Measurements from ENCODE around the gene GRM1.

GRM1 gene

DNA sequence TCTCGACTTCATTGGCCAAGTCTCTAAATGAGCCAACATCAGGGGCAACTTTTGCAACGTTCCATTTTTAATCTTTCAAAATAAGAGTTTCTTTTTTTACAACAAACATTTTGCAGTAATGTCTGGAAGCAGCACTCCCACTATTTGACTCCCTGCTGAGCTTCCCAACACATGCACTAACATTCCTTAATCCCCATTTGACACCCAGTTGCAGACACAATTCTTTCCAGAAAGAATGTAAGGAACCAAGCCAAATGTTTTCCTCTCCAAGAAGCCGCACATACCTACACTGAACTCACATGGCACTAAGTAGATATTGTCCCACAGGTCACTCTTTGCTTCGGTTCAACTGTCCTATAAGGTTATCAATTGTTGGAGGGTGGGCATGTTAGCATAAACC is 165.6 kb downstream of the GRM1 start:
- no peaks in the 10 kb centered on the region for H3K4me1 ChIP-seq (ENCODE audit: control insufficient read depth, insufficient read depth, low read length)
- H3K9me3 ChIP-seq (ENCODE audit: control insufficient read depth, low read length), result no peaks in the 10 kb centered on the region
- H3K27me3 ChIP-seq (replicated peaks; ENCODE audit: control insufficient read depth, insufficient read depth, low read length), result no peaks in the 10 kb centered on the region
- H3K9ac ChIP-seq (ENCODE audit: low read length), result no peak overlapping the region
- H3K36me3 ChIP-seq (ENCODE audit: control insufficient read depth, insufficient read depth, low read length, severe bottlenecking), result no peaks in the 10 kb centered on the region
- no peak for DNase-seq (ENCODE audit: low read depth)
- no peak overlapping the region for H3K4me3 ChIP-seq (ENCODE audit: low read length)

- Histone ChIP-seq H3K27me3 (replicated peaks; ENCODE audit: control insufficient read depth, insufficient read depth, low read length) (no peaks in the 10 kb centered on the region), H3K4me1 (ENCODE audit: control insufficient read depth, insufficient read depth, low read length) (no peaks in the 10 kb centered on the region), H3K9me3 (ENCODE audit: control insufficient read depth, low read length) (no peaks in the 10 kb centered on the region), H3K4me3 (ENCODE audit: low read length) (no peak overlapping the region), H3K9ac (ENCODE audit: low read length) (no peak overlapping the region), H3K36me3 (ENCODE audit: control insufficient read depth, insufficient read depth, low read length, severe bottlenecking) (no peaks in the 10 kb centered on the region)
- peak; percentile 1 for DNase-seq (ENCODE audit: low read depth)
These were observed 171.3 kb downstream of the GRM1 start for GRCh38 chr6:146200176-146200575.

GRCh38 chr6:146202570-146202969 is 173.7 kb downstream of the GRM1 start:
- DNase-seq (ENCODE audit: low read depth), result no peak
- Histone ChIP-seq H3K9me3 (ENCODE audit: control insufficient read depth, low read length) (no peaks in the 10 kb centered on the region), H3K27me3 (replicated peaks; ENCODE audit: control insufficient read depth, insufficient read depth, low read length) (no peaks in the 10 kb centered on the region), H3K4me3 (ENCODE audit: low read length) (no peak overlapping the region), H3K4me1 (ENCODE audit: control insufficient read depth, insufficient read depth, low read length) (no peaks in the 10 kb centered on the region), H3K36me3 (ENCODE audit: control insufficient read depth, insufficient read depth, low read length, severe bottlenecking) (no peaks in the 10 kb centered on the region), H3K9ac (ENCODE audit: low read length) (no peak overlapping the region)

- no peak overlapping the region for H3K9ac ChIP-seq (ENCODE audit: low read length)
These were observed 181.1 kb downstream of the GRM1 start for GRCh38 chr6:146209942-146210341.

GRCh38 chr6:146210406-146211083 is 181.7 kb downstream of the GRM1 start:
- Histone ChIP-seq H3K4me1 (ENCODE audit: control insufficient read depth, insufficient read depth, low read length) (no peaks in the 10 kb centered on the region), H3K9me3 (ENCODE audit: control insufficient read depth, low read length) (no peaks in the 10 kb centered on the region), H3K36me3 (ENCODE audit: control insufficient read depth, insufficient read depth, low read length, severe bottlenecking) (no peaks in the 10 kb centered on the region), H3K9ac (ENCODE audit: low read length) (no peak overlapping the region), H3K27me3 (replicated peaks; ENCODE audit: control insufficient read depth, insufficient read depth, low read length) (no peaks in the 10 kb centered on the region), H3K4me3 (ENCODE audit: low read length) (no peak overlapping the region)
- no peak for DNase-seq (ENCODE audit: low read depth)

More at GRCh38 chr6:146209942-146210341, 181.1 kb downstream of the GRM1 start:
- no peaks in the 10 kb centered on the region for H3K27me3 ChIP-seq (replicated peaks; ENCODE audit: control insufficient read depth, insufficient read depth, low read length)
- no peak for DNase-seq (ENCODE audit: low read depth)
- no peaks in the 10 kb centered on the region for H3K9me3 ChIP-seq (ENCODE audit: control insufficient read depth, low read length)
- no peaks in the 10 kb centered on the region for H3K36me3 ChIP-seq (ENCODE audit: control insufficient read depth, insufficient read depth, low read length, severe bottlenecking)
- no peak overlapping the region for H3K4me3 ChIP-seq (ENCODE audit: low read length)
- H3K4me1 ChIP-seq (ENCODE audit: control insufficient read depth, insufficient read depth, low read length), result no peaks in the 10 kb centered on the region

DNA sequence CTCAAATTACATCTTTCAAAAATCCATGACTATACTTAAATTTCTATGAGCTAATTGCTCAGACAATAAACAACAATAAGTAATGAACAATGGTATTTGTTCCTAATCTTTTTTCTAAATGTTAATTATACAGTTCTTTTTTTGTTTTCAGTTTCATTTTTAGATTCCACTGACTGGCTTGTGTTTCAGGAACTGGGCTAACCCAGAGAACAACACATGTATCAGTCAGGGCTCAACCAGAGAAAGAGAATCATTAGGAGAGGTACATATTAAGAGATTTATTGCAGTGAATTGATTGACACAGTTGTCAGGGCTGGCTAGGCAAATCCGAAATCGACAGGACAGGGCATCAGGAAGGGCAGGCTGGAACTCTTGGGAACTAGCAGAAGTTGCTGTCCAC is 182.8 kb downstream of the GRM1 start:
- Histone ChIP-seq H3K36me3 (ENCODE audit: control insufficient read depth, insufficient read depth, low read length, severe bottlenecking) (no peaks in the 10 kb centered on the region), H3K9ac (ENCODE audit: low read length) (no peak overlapping the region), H3K9me3 (ENCODE audit: control insufficient read depth, low read length) (no peaks in the 10 kb centered on the region), H3K4me1 (ENCODE audit: control insufficient read depth, insufficient read depth, low read length) (no peaks in the 10 kb centered on the region), H3K27me3 (replicated peaks; ENCODE audit: control insufficient read depth, insufficient read depth, low read length) (no peaks in the 10 kb centered on the region), H3K4me3 (ENCODE audit: low read length) (no peak overlapping the region)
- no peak for DNase-seq (ENCODE audit: low read depth)

DNA sequence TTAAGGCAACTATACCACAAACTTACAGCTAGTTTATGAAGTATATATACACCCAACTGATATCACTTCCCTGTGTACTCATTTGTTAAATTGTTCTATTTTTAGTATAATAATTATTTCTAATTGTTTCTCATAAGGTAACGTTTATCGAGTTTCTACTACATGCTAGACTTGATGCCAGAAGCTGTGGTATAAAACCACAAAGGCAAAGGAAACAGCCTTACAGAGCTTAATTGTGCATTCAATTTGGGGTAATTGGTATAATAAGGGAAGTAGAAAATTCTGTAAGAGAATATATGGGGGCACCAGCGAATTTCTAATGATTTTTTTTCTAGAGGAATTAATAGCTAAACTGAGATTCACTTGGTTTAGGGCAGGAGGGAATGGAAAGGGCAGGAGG is 183.9 kb downstream of the GRM1 start:
- no peak for DNase-seq (ENCODE audit: low read depth)
- no peak overlapping the region for H3K4me3 ChIP-seq (ENCODE audit: low read length)
- H3K4me1 ChIP-seq (ENCODE audit: control insufficient read depth, insufficient read depth, low read length), result no peaks in the 10 kb centered on the region
- H3K36me3 ChIP-seq (ENCODE audit: control insufficient read depth, insufficient read depth, low read length, severe bottlenecking), result no peaks in the 10 kb centered on the region
- no peak overlapping the region for H3K9ac ChIP-seq (ENCODE audit: low read length)
- H3K9me3 ChIP-seq (ENCODE audit: control insufficient read depth, low read length), result no peaks in the 10 kb centered on the region
- no peaks in the 10 kb centered on the region for H3K27me3 ChIP-seq (replicated peaks; ENCODE audit: control insufficient read depth, insufficient read depth, low read length)

DNA sequence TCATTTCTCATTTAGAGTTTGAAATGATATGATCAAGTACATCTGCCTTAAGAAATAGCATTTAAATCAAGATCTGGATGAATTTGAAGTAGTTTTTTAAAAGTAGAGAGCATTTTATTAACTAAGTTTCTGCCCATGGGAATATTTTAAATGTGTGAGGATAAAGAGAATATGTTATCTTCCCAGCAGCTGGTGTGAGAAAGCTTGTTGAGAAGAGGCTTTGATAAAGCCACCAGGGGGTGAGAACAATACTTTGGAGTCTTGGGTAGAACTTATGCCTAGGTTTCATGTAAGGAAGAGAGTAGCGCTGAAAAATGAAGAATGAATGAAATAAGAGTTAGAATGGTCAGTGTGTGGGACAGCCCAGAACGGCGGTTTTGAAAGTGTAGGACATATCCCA is 190.2 kb downstream of the GRM1 start:
- no peak overlapping the region for H3K9ac ChIP-seq (ENCODE audit: low read length)
- no peaks in the 10 kb centered on the region for H3K36me3 ChIP-seq (ENCODE audit: control insufficient read depth, insufficient read depth, low read length, severe bottlenecking)
- no peak overlapping the region for H3K4me3 ChIP-seq (ENCODE audit: low read length)
- H3K27me3 ChIP-seq (replicated peaks; ENCODE audit: control insufficient read depth, insufficient read depth, low read length), result no peaks in the 10 kb centered on the region
- H3K9me3 ChIP-seq (ENCODE audit: control insufficient read depth, low read length), result no peaks in the 10 kb centered on the region
- no peaks in the 10 kb centered on the region for H3K4me1 ChIP-seq (ENCODE audit: control insufficient read depth, insufficient read depth, low read length)
- no peak for DNase-seq (ENCODE audit: low read depth)

GRCh38 chr6:146224449-146224848 is 195.6 kb downstream of the GRM1 start:
- Histone ChIP-seq H3K4me1 (ENCODE audit: control insufficient read depth, insufficient read depth, low read length) (no peaks in the 10 kb centered on the region), H3K4me3 (ENCODE audit: low read length) (no peak overlapping the region), H3K27me3 (replicated peaks; ENCODE audit: control insufficient read depth, insufficient read depth, low read length) (no peaks in the 10 kb centered on the region), H3K9ac (ENCODE audit: low read length) (no peak overlapping the region), H3K36me3 (ENCODE audit: control insufficient read depth, insufficient read depth, low read length, severe bottlenecking) (no peaks in the 10 kb centered on the region), H3K9me3 (ENCODE audit: control insufficient read depth, low read length) (no peaks in the 10 kb centered on the region)
- DNase-seq (ENCODE audit: low read depth), result no peak

DNA sequence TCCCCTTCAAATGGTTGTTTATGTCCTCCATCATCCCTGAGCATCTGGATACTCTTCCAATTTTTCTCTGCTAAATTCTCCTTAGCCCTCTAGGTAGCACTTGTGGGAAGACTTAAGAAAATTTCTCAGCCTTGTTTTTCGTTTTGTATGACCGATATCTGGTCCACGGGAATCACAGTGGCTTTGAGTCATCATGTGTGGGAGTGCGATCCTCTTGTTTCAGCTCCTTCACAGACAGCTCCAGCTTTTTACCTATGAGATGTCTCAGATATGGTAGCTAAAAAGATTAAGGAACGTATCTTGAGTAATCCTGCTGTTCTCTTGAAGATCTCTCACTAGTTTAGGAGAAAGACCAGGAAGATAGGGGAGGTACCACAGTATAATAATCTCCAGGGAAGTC is 196.1 kb downstream of the GRM1 start:
- H3K9me3 ChIP-seq (ENCODE audit: control insufficient read depth, low read length), result no peaks in the 10 kb centered on the region
- no peak for DNase-seq (ENCODE audit: low read depth)
- H3K4me3 ChIP-seq (ENCODE audit: low read length), result no peak overlapping the region
- H3K9ac ChIP-seq (ENCODE audit: low read length), result no peak overlapping the region
- H3K27me3 ChIP-seq (replicated peaks; ENCODE audit: control insufficient read depth, insufficient read depth, low read length), result no peaks in the 10 kb centered on the region
- H3K36me3 ChIP-seq (ENCODE audit: control insufficient read depth, insufficient read depth, low read length, severe bottlenecking), result no peaks in the 10 kb centered on the region
- H3K4me1 ChIP-seq (ENCODE audit: control insufficient read depth, insufficient read depth, low read length), result no peaks in the 10 kb centered on the region

GRCh38 chr6:146240322-146240721 is 211.5 kb downstream of the GRM1 start:
- Histone ChIP-seq H3K27me3 (replicated peaks; ENCODE audit: control insufficient read depth, insufficient read depth, low read length) (no peaks in the 10 kb centered on the region), H3K4me1 (ENCODE audit: control insufficient read depth, insufficient read depth, low read length) (no peaks in the 10 kb centered on the region), H3K9ac (ENCODE audit: low read length) (no peak overlapping the region), H3K4me3 (ENCODE audit: low read length) (no peak overlapping the region), H3K36me3 (ENCODE audit: control insufficient read depth, insufficient read depth, low read length, severe bottlenecking) (no peaks in the 10 kb centered on the region), H3K9me3 (ENCODE audit: control insufficient read depth, low read length) (peaks cover 12% of the 10 kb centered on the region)
- no peak for DNase-seq (ENCODE audit: low read depth)

DNA sequence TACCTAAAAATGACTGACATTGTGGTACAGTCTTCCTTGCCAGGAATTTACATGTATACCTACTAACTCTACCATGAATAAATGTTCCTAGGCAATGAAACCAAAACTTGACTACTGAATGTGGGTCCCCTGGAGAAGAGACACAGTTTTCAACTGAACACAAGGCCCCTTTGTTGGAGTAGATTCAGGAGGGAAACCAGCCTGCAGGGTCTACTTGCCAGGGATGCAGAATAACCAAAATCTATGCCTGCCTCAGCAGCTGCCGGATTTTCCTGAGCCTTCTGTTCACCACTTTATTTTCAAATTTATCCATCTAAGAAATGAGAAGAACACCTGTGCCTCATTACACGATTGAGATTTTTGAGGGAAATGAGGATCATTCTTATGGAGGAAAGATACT is 211.9 kb downstream of the GRM1 start:
- Histone ChIP-seq H3K4me3 (ENCODE audit: low read length) (no peak overlapping the region), H3K36me3 (ENCODE audit: control insufficient read depth, insufficient read depth, low read length, severe bottlenecking) (no peaks in the 10 kb centered on the region)

More for the DNA sequence above, 211.9 kb downstream of the GRM1 start:
- no peak for DNase-seq (ENCODE audit: low read depth)
- no peaks in the 10 kb centered on the region for H3K4me1 ChIP-seq (ENCODE audit: control insufficient read depth, insufficient read depth, low read length)
- no peak overlapping the region for H3K9ac ChIP-seq (ENCODE audit: low read length)
- H3K9me3 ChIP-seq (ENCODE audit: control insufficient read depth, low read length), result peaks cover 12% of the 10 kb centered on the region
- no peaks in the 10 kb centered on the region for H3K27me3 ChIP-seq (replicated peaks; ENCODE audit: control insufficient read depth, insufficient read depth, low read length)
